Ascending aorta (tissue), 2 donors: ENCODE measurements around the gene KRT78. TPM values are rescaled to one million over a fixed set of nuclear protein-coding genes. Genes with fewer than 3 reads are reported as not detected.

ENCODE experiments used
- DNase-seq, 2 donors: peaks; one replicate each; pipeline ENCODE4 v3.0.0-alpha.2; 2019; ENCODE audit warnings: low spot score in 2 of 2
- H3K27ac ChIP-seq, 2 donors: fragments of 200-600 bp; sonication (generic); one replicate each; pipeline ENCODE4 v1.5.1; 2016 to 2017; ENCODE audit warnings: mild to moderate bottlenecking in 1 of 2
- H3K27me3 ChIP-seq: fragments of 200-600 bp; sonication (generic); one replicate; pipeline ENCODE4 v1.5.1; 2017
- H3K36me3 ChIP-seq, 2 donors: fragments of 200-600 bp; sonication (generic); one replicate each; pipeline ENCODE4 v1.5.1; 2016
- H3K4me1 ChIP-seq, 2 donors: fragments of 200-600 bp; sonication (generic); one replicate each; pipeline ENCODE4 v1.5.1; 2016 to 2017; ENCODE audit warnings: mild to moderate bottlenecking in 1 of 2
- H3K4me3 ChIP-seq, 2 donors: fragments of 200-600 bp; sonication (generic); one replicate each; pipeline ENCODE4 v1.5.1; 2016 to 2017; ENCODE audit warnings: mild to moderate bottlenecking in 1 of 2
- H3K9me3 ChIP-seq, 2 donors: fragments of 200-600 bp; sonication (generic); one replicate each; pipeline ENCODE4 v1.5.1; 2016
- CTCF ChIP-seq, 3 experiments: fragments of 200-600 bp in 2 of 3; fragments of 450-650 bp in 1 of 3; sonication (generic) in 2 of 3; IDR thresholded peaks; one replicate each; pipeline ENCODE4 v1.5.1; 2016 to 2019; ENCODE audit warnings: antibody characterized with exemption in 3 of 3, mild to moderate bottlenecking in 1 of 3, moderate library complexity in 1 of 3
- intact Hi-C: fragments of 100-400 bp; cut with DNase I; formaldehyde crosslinking; loops from one replicate; pipeline ENCODE4 v1.15.1; 2023
- total RNA-seq: library from RNA; depleted of rRNA; stranded (reverse); fragments of >200 nt; gene quantifications from one replicate; pipeline ENCODE4 v1.1.0, GENCODE V29; 2016

The KRT78 gene
- total RNA-seq, 1 donor from 2014 or later = not detected

- H3K36me3 ChIP-seq = no peaks in the 10 kb centered on the region
- no peak overlapping the region for H3K27ac ChIP-seq
- DNase-seq = no peak
- no peaks in the 10 kb centered on the region for H3K27me3 ChIP-seq
- no peaks in the 10 kb centered on the region for H3K4me1 ChIP-seq
- intact Hi-C loops = no loop called here
- H3K9me3 ChIP-seq = no peaks in the 10 kb centered on the region
- TF ChIP-seq CTCF (IDR thresholded peaks at IDR 0.05) = no peak
- H3K4me3 ChIP-seq = no peak overlapping the region
Observed at GRCh38 chr12:52788876-52789636, 59.7 kb downstream of the KRT78 start.

- no peak for DNase-seq
- TF ChIP-seq CTCF (IDR thresholded peaks at IDR 0.05) = no peak
- H3K36me3 ChIP-seq = no peaks in the 10 kb centered on the region
- no peak overlapping the region for H3K4me3 ChIP-seq
- intact Hi-C loops = no loop called here
- H3K27ac ChIP-seq = no peak overlapping the region
- no peaks in the 10 kb centered on the region for H3K9me3 ChIP-seq
- no peaks in the 10 kb centered on the region for H3K4me1 ChIP-seq
- no peaks in the 10 kb centered on the region for H3K27me3 ChIP-seq
Observed at GRCh38 chr12:52788192-52788875, 60.5 kb downstream of the KRT78 start.

Other genes with a start within 250 kb of the KRT78 start
- not detected for gene KRT72, start 247.5 kb downstream of the KRT78 start, total RNA-seq
- not detected for gene KRT73, start 230.4 kb downstream of the KRT78 start, total RNA-seq
- gene KRT2, start 196.8 kb downstream of the KRT78 start, total RNA-seq = not detected
- gene KRT1, start 168.6 kb downstream of the KRT78 start, total RNA-seq = not detected
- not detected for gene KRT77, start 145.5 kb downstream of the KRT78 start, total RNA-seq
- not detected for gene KRT76, start 71.6 kb downstream of the KRT78 start, total RNA-seq
- not detected for gene KRT3, start 52.9 kb downstream of the KRT78 start, total RNA-seq
- not detected for gene KRT4, start 34.9 kb downstream of the KRT78 start, total RNA-seq
- not detected for gene KRT79, start 14.7 kb downstream of the KRT78 start, total RNA-seq
- 54.3 TPM for gene KRT8, start 56.1 kb upstream of the KRT78 start, total RNA-seq
- gene KRT18, start 100.1 kb upstream of the KRT78 start, total RNA-seq = 285 TPM
- gene EIF4B, start 157.5 kb upstream of the KRT78 start, total RNA-seq = 181 TPM
- 608 TPM for gene TNS2, start 201.1 kb upstream of the KRT78 start, total RNA-seq
- 48.6 TPM for gene SPRYD3, start 230.4 kb upstream of the KRT78 start, total RNA-seq
- gene IGFBP6, start 248.7 kb upstream of the KRT78 start, total RNA-seq = 1,664 TPM